IMR-90 (cell line): ENCODE results near the gene RHOC.

Experiments used
- BHLHE40 ChIP-seq: fragments of 150-350 bp; IDR thresholded peaks from 2 replicates; pipeline ENCODE4 v1.6.1; 2016; ENCODE audit warnings: mild to moderate bottlenecking, low read depth, low read length
- CEBPB ChIP-seq: IDR thresholded peaks from 2 replicates; pipeline ENCODE4 v1.6.1; 2012; ENCODE audit warnings: low read depth, low read length, improper control_type of control experiment
- MAZ ChIP-seq: IDR thresholded peaks from 2 replicates; pipeline ENCODE4 v1.6.1; 2012; ENCODE audit warnings: low read depth, mild to moderate bottlenecking, low read length, improper control_type of control experiment, moderate library complexity, borderline replicate concordance
- POLR2A ChIP-seq: IDR thresholded peaks from 2 replicates; pipeline ENCODE4 v1.6.1; 2012; ENCODE audit warnings: mild to moderate bottlenecking, low read depth, low read length
- RAD21 ChIP-seq: IDR thresholded peaks from 2 replicates; pipeline ENCODE4 v1.6.1; 2012; ENCODE audit warnings: low read length, improper control_type of control experiment
- RFX5 ChIP-seq: IDR thresholded peaks from 2 replicates; pipeline ENCODE4 v1.8.0; 2012; ENCODE audit warnings: low read depth, mild to moderate bottlenecking, low read length, moderate library complexity
- TF ChIP-seq, protein P1 (sequence below): conservative IDR thresholded peaks from 2 replicates; pipeline ENCODE4 v1.5.1; 2012; ENCODE audit warnings: mild to moderate bottlenecking, low read depth, low read length, improper control_type of control experiment
- TF ChIP-seq, protein P2 (sequence below): fragments of 150-350 bp; IDR thresholded peaks from 2 replicates; pipeline ENCODE4 v1.6.1; 2016; ENCODE audit warnings: low read depth, mild to moderate bottlenecking, low read length, moderate library complexity, borderline replicate concordance
- TF ChIP-seq, protein P3 (sequence below): fragments of 150-350 bp; IDR thresholded peaks from 2 replicates; pipeline ENCODE4 v1.6.1; 2017; ENCODE audit warnings: mild to moderate bottlenecking, antibody characterized with exemption, low read length, low read depth

DNA sequence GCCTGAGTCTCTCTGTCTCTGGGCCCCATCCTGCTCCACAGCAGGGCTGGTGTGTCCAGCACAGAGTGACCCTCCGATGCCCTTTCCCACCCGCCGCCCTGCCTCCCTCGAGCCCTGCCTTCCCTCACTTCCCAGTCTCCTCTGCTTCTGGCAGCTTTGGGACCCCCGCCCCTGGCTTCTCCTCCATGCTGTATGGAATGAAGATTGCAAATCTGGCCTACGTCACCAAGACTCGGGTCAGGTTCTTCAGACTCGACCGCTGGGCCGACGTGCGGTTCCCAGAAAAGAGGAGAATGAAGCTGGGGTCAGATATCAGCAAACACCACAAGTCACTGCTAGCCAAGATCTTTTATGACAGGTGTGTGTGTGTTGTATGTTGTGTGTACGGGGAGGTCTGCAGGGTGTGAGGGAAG, 18.1 kb downstream of the RHOC start:
- TF ChIP-seq POLR2A (no peak), RFX5 (no peak), RAD21 (no peak), BHLHE40 (no peak), MAZ (no peak), CEBPB (no peak)
- TF ChIP-seq, protein P1, sequence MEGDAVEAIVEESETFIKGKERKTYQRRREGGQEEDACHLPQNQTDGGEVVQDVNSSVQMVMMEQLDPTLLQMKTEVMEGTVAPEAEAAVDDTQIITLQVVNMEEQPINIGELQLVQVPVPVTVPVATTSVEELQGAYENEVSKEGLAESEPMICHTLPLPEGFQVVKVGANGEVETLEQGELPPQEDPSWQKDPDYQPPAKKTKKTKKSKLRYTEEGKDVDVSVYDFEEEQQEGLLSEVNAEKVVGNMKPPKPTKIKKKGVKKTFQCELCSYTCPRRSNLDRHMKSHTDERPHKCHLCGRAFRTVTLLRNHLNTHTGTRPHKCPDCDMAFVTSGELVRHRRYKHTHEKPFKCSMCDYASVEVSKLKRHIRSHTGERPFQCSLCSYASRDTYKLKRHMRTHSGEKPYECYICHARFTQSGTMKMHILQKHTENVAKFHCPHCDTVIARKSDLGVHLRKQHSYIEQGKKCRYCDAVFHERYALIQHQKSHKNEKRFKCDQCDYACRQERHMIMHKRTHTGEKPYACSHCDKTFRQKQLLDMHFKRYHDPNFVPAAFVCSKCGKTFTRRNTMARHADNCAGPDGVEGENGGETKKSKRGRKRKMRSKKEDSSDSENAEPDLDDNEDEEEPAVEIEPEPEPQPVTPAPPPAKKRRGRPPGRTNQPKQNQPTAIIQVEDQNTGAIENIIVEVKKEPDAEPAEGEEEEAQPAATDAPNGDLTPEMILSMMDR, result no peak
- TF ChIP-seq, protein P2, sequence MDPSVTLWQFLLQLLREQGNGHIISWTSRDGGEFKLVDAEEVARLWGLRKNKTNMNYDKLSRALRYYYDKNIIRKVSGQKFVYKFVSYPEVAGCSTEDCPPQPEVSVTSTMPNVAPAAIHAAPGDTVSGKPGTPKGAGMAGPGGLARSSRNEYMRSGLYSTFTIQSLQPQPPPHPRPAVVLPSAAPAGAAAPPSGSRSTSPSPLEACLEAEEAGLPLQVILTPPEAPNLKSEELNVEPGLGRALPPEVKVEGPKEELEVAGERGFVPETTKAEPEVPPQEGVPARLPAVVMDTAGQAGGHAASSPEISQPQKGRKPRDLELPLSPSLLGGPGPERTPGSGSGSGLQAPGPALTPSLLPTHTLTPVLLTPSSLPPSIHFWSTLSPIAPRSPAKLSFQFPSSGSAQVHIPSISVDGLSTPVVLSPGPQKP, result no peak
- TF ChIP-seq, protein P3, sequence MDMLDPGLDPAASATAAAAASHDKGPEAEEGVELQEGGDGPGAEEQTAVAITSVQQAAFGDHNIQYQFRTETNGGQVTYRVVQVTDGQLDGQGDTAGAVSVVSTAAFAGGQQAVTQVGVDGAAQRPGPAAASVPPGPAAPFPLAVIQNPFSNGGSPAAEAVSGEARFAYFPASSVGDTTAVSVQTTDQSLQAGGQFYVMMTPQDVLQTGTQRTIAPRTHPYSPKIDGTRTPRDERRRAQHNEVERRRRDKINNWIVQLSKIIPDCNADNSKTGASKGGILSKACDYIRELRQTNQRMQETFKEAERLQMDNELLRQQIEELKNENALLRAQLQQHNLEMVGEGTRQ, result no peak
